Hindlimb muscle (tissue), 1 donor: ENCODE results near the gene FOXJ3. TPM values are rescaled to one million over a fixed set of nuclear protein-coding genes. Genes with fewer than 3 reads are reported as not detected.

Experiments used
- DNase-seq: peaks from one replicate; pipeline ENCODE4 v3.0.0-alpha.2; 2013
- polyA plus RNA-seq: library from polyadenylated mRNA; unstranded; fragments of 120-200 nt; gene quantifications from one replicate; pipeline ENCODE4 v1.2.1, GENCODE V29; 2013; ENCODE audit not compliant: insufficient read length

The FOXJ3 gene
- polyA plus RNA-seq, 1 donor = 40.5 TPM

DNA sequence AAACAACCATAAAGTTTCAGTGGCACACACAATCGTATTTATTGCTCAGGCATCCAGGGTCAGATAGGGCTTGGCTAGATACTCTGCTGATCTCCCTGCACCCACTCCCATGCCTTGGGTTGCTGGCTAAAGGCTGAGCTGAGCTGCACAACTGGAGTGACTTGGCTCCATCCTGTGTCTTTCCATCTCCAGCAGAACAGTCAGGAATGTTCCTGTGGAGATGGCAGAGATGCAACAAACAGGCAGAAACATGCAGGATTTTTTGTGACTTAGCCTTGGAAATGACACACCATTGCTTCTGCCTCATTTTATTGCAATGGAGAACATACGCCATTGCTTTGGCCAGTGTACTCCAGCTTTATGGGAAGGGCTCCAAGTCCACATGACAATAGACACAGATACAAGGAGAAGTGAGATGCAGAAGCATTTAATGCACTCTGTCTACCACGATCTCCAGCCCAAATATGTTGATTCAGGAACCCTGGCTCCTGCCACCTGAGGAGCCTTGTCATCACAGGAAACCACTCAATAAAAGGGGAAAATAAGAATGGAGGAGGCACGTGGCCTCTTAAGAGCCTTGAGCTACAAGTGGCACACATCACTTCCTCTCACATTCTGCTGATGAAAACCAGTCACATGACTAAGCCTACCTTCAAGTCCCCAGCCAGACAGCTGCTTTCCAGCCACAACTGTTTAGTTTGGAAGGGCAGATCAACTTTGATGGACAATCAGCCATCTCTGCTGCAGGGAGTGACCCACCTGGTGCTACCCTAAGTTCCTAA, 191.9 kb downstream of the FOXJ3 start:
- no peak for DNase-seq

DNA sequence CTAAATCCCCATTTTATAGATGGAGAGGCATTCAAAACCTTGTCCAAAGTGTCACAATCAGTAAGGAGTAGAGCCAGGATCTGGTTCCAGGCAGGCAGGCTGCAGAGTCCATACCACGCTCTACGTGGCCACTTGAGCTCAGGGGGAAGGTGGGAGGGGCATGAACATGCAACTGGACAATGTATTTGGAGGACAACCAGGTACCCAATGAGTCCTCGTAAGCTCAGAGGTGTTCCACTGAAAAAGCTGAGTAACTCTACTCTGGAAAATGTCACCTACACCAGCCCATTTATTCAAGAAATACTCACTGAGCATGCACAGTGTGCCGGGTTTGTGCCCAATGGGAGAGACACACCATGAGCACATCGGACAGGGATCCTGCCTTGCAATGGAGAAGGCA, 193.1 kb downstream of the FOXJ3 start:
- no peak for DNase-seq

DNA sequence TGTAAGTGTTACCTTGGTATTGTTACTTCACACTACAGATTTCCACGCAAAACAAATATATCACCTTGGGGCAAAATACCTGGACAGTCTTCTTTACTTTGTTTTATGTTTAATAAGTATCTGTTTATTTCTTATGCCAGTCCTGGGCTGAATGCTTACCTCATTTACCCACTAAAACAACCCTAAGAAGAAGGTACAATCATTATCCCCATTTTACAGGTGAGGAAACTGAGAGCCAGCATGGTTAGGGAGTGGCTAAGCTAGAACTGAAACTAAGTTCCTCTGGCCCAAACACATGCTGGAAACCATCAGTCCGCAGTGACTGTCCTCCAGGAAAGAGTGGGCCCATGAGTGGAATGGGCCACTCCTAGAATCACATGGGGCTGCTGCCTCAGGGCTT, 194.8 kb downstream of the FOXJ3 start:
- DNase-seq = no peak

DNA sequence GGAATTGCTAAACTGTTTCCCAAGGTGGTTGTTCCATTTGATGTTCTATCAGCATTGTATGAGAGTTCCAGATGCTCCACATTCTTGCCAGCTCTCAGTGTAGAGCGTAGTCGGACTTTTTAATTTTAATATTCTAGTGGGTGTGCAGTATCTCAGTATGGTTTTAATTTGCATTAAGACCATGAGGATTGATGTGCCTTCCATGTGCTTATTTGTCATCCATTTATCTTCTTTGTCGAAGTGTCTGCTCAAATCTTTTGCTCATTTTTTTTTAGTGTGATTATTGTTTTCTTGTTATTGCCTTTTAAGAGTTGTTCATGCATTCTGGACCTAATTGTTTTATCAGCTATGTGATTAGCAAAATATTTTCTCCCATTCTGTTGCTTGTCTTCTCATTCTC, 195.6 kb downstream of the FOXJ3 start:
- DNase-seq = no peak

DNA sequence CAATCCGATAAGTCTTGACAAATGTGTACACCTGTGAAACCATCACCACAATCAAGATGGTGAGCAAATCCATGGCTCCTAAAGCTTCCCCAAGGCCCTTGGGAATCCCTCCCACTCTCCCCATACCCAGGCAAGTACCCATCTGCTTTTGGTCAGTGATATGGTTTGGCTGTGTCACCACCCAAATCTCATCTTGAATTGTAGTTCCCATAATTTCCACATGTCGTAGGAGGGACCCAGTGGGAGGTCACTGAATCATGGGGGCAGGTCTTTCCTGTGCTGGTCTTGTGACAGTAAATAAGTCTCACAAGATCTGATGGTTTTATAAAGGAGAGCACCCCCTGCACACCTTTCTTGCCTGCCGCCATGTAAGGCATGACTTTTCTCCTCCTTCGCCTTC, 196.4 kb downstream of the FOXJ3 start:
- no peak for DNase-seq

DNA sequence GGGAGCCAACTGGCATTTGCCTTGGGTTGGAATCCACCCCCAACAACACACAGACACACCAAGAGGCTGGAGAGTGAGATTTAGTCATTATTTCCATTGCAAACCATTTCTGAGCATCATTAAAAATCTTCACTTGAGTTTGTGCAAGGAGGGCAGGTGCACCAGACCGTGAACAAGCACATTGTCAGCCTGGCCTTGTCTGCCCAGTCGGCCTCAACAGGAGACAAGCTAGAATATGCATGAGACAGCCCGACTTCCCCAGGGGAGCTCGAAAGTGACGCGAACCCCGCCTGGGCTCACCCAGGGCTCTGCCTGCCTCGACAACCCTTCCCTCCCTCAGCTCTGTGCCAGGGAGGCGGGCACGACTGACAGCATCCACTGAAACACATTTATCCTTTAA, 197.3 kb downstream of the FOXJ3 start:
- no peak for DNase-seq

DNA sequence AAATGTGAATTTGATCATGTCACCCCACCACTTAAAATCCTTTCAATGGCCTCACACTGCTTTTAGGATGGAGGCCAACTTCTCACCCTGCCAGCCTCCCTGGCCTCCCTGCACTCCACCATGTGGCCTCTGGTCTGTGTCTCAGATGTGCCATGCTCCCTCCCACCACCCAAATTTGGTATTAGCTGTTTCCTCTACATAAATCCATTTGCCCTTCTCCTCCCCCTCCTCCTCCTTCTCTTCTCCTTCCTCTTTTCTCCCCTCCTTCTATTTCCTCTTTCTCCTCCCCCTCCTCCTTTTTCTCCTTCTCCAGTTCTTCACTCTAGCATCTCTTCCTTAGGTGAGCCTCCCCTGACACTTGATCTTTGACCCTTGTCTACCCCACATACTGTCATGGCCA, 198.6 kb downstream of the FOXJ3 start:
- DNase-seq = no peak

DNA sequence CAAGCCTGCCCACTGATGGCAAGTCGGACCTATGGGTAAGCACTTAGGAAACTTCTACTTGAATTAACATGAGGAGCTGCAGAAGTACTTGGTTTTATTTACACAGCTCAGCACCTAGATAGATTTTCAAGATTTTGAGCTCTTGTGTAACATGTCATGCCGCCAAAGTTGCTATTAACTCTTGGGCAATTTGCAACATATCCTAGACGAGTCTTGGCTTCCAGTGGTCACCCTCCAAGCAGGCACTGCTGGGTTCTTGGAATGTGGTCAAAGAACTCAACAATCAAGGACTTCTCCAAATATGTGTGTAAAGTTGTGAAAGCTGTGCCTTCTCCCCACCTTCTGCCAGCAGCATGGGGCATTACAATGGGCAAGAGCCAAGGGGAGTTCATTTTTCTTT, 199.6 kb downstream of the FOXJ3 start:
- no peak for DNase-seq

DNA sequence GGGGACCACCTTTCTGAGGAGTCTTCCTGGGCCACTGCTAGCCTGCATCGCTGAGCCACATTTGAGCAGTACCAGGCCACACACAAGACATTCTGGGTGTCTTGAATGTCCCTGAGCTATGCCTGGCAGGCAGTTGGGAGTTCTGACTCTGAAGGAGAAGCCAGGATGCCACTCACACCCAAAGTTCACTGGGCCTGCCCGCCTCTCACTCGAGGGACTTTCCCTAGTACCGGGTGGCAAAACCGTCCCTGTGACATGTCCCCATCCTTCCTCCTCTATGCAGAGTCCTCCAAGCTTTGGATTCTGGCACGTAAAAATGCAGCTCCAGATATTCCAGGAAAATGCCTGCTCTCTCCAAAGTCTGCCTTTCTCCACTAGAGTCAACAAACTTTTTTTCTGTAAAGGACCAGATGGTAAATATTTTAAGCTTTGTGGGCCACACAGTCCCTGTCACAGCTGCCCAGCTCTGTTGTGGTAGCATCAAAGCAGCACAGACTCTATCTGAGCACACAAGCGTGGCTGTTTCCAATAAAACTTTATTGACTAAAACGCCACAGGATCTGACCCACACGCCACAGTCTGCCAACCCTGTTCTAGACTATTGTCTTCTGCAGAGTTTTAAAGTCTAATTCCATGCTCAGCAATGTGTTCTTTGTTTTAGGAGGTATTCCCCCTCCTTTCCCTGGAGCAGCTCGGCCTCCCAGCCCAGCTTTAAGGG, 201.1 kb downstream of the FOXJ3 start:
- DNase-seq = no peak

DNA sequence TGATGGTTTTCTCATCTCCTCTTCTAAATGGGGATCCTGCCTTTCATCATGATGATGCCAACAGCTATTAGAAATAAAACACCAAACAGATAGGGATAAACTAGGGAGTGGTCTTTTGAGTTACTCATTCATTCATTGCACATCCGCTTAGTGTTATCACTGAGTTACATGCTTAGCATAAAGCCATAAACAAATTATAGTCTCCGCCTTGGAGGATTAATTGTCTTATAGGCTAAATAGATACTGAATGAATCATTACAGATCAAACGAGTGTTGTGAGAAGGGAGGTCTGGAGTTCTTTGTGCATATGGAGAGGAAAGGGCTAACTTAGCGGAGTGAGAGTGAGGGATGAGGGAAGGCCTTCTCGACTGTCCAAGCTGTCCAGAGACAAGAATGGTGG, 201.6 kb downstream of the FOXJ3 start:
- no peak for DNase-seq

DNA sequence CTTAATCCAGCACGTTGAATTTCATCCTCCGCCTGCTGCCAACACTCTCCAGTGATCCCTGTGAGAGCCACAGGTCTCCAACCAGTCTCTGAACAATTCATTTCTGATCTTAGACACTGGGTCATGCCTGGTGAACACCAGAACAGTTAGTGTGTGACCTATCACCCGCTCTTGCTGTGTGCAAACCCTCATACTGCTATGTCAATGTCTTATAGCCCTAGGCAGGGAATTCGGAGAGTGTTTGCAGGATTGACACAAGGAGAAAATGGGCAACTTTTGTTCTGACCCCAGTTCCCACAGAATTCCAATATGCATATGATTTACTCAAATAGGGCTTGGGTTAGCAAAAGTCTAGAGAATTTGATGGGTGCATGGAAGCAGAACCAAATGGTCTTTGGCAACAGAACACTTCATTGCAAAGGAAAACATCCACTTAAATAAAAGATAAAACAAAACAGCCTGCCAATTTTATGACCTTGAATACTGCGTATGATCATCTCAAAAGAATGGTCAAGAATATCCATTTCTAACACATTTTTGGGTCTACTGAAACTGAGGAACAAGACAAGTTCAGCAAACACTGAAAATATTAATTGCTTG, 204.9 kb downstream of the FOXJ3 start:
- DNase-seq = no peak

DNA sequence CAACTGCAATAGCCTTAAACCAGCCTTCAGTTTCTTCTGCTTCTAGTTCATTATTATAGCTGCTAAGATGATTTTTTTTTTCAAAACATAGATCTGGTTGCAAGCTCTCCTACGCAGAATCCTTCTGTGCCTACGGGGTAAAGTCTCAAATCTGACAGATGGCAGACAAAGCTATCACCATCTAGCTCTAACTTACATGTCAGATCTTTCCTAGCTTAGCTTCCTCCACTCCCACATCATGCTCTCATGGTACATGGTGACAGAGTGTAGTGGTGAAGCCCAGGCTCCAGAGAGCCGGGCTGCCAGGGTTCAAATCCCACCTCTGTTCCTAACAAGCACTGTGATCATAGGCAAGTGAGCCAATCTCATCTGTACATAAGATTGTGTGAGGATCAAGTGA, 206.1 kb downstream of the FOXJ3 start:
- DNase-seq = no peak

DNA sequence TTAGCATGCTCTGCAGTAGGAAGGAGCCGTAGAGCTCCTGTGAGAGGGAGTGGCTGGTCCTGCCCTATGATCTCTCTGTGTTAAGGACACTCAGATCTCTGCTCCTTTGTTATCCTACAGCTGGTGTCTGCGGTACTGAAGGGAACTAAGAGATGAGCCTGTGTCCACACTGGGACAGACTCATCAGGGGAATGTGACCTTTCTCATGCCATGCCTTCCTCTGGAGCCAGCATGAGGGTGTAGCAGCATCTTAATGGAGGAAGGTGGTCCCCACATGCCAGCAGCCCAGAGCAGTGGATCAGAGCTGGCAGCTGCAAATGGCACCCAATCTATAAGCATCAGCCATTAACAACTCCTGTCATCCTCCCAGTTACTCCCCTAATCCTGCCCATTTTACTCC, 206.5 kb downstream of the FOXJ3 start:
- no peak for DNase-seq

DNA sequence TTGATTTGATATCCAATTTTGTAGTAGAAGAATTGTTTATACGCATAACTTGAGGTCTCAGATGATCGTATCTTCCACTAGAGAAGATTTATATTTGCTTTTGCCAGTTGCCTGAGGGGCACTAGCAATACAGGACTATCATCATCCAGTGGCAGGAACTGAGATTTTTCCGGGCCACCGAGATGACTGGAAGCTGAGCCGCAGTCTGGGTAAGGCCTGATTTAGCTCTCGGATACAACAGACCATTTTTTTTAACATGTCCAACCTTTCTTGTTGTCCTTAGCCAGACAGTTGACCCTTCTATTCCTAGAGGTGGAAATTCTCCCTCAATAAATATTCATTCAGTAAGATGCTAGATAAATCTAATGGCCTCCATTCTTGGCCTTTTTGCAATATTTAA, 207.3 kb downstream of the FOXJ3 start:
- DNase-seq = no peak

Other genes starting within 250 kb of the FOXJ3 start
- gene GUCA2B, start 181.8 kb downstream of the FOXJ3 start, polyA plus RNA-seq = not detected
- not detected for gene GUCA2A, start 170.5 kb downstream of the FOXJ3 start, polyA plus RNA-seq
- 1.1 TPM for gene RIMKLA, start 45.6 kb upstream of the FOXJ3 start, polyA plus RNA-seq
- 0.48 TPM for gene ZMYND12, start 120.8 kb upstream of the FOXJ3 start, polyA plus RNA-seq
- gene PPCS, start 121.3 kb upstream of the FOXJ3 start, polyA plus RNA-seq = 32.8 TPM
- 2.5 TPM for gene CCDC30, start 128.1 kb upstream of the FOXJ3 start, polyA plus RNA-seq